A549 (cell line): Measurements from ENCODE around the gene UBXN2A. TPM values are rescaled to one million over a fixed set of nuclear protein-coding genes. Genes with fewer than 3 reads are reported as not detected.

Experiments used
- ATAC-seq, 2 experiments: fragments of 200-7000 bp in 1 of 2; fragments of >200 bp in 1 of 2; cut with Nextera tagmentation in 1 of 2; cut with Tn5 transposase in 1 of 2; 3 replicates each; pipeline versions ENCODE4 v1.8.0 to v1.9.1; 2018 to 2020; ENCODE audit warnings: mild to moderate bottlenecking in 1 of 2, moderate library complexity in 1 of 2
- CTCF ChIA-PET: fragments of 300-600 bp; sonication (Branson Sonifier 250); formaldehyde crosslinking; extraction: SDS; loops from one replicate; lab custom pipeline; 2021; ENCODE audit warnings: antibody characterized with exemption, inconsistent platforms; lab: Yijun Ruan, JAX
- POLR2A ChIA-PET: fragments of 350-600 bp; formaldehyde crosslinking; extraction: SDS; loops from one replicate; lab custom pipeline; 2021; ENCODE audit warnings: antibody characterized with exemption, inconsistent platforms; lab: Yijun Ruan, JAX
- DNase-seq, 2 experiments: peaks; one replicate each; pipeline versions ENCODE4 v3.0.0 to v3.0.0-alpha.2; 2011 to 2016; ENCODE audit warnings: low read depth in 1 of 2, low spot score in 1 of 2
- FAIRE-seq: peaks from 2 replicates; lab custom pipeline; 2011; peaks lifted over from hg19 to GRCh38; lab: Jason Lieb, UNC
- H3K27ac ChIP-seq, 2 experiments: fragments of >200 bp; sonication (Bioruptor Twin); formaldehyde crosslinking; 3 replicates each; pipeline ENCODE4 v1.5.1; 2016 to 2017
- H3K4me1 ChIP-seq: fragments of >200 bp; sonication (Bioruptor Twin); formaldehyde crosslinking; 3 replicates; pipeline ENCODE4 v1.6.1; 2016
- H3K4me2 ChIP-seq: fragments of >200 bp; sonication (Bioruptor Twin); formaldehyde crosslinking; 3 replicates; pipeline ENCODE4 v1.6.1; 2016
- H3K4me3 ChIP-seq: fragments of >200 bp; sonication (Bioruptor Twin); formaldehyde crosslinking; 3 replicates; pipeline ENCODE4 v1.5.1; 2016
- H3K9me3 ChIP-seq: fragments of >200 bp; sonication (Bioruptor Twin); formaldehyde crosslinking; 3 replicates; pipeline ENCODE4 v1.6.1; 2016
- CEBPB ChIP-seq, 2 experiments: fragments of >200 bp in 1 of 2; sonication (Bioruptor Twin) in 1 of 2; formaldehyde crosslinking in 1 of 2; IDR thresholded peaks; 2 replicates each; pipeline ENCODE4 v1.6.1; 2012 to 2016
- CHD4 ChIP-seq: fragments of 200-600 bp; sonication (generic); IDR thresholded peaks from 2 replicates; pipeline ENCODE4 v1.6.1; 2016; ENCODE audit warnings: antibody characterized with exemption, mild to moderate bottlenecking, borderline replicate concordance
- EHMT2 ChIP-seq: fragments of 200-600 bp; sonication (generic); IDR thresholded peaks from 2 replicates; pipeline ENCODE4 v1.6.1; 2016; ENCODE audit warnings: antibody characterized with exemption, low read depth, mild to moderate bottlenecking, moderate library complexity
- FOSB ChIP-seq: fragments of 250-450 bp; sonication (Bioruptor Pico); IDR thresholded peaks from 2 replicates; pipeline ENCODE4 v1.5.0; 2020; ENCODE audit warnings: mild to moderate bottlenecking, moderate library complexity
- GATA3 ChIP-seq: IDR thresholded peaks from 2 replicates; pipeline ENCODE4 v1.6.1; 2012; ENCODE audit warnings: borderline replicate concordance
- HEYL ChIP-seq: fragments of 250-450 bp; sonication (Bioruptor Pico); IDR thresholded peaks from 2 replicates; pipeline ENCODE4 v1.8.0; 2021; ENCODE audit warnings: mild to moderate bottlenecking, moderate library complexity
- JUN ChIP-seq, 2 experiments: fragments of >200 bp; sonication (Bioruptor Twin); formaldehyde crosslinking; IDR thresholded peaks; 2 replicates in 1 of 2; 3 replicates in 1 of 2; pipeline ENCODE4 v1.6.1; 2016 to 2017
- KDM1A ChIP-seq: fragments of 200-600 bp; sonication (generic); IDR thresholded peaks from 2 replicates; pipeline ENCODE4 v1.6.1; 2016; ENCODE audit warnings: low read depth, mild to moderate bottlenecking
- MAFK ChIP-seq: fragments of 450-650 bp; IDR thresholded peaks from 2 replicates; pipeline ENCODE4 v1.6.1; 2014; ENCODE audit not compliant: partially characterized antibody
- MAZ ChIP-seq: fragments of 150-350 bp; IDR thresholded peaks from 2 replicates; pipeline ENCODE4 v1.6.1; 2014; ENCODE audit warnings: antibody characterized with exemption, low read depth, low read length, borderline replicate concordance
- MYC ChIP-seq: IDR thresholded peaks from 2 replicates; pipeline ENCODE4 v1.6.1; 2012; ENCODE audit warnings: mild to moderate bottlenecking, inconsistent platforms, low read length, improper control_type of control experiment, borderline replicate concordance
- NPAS2 ChIP-seq: fragments of 250-450 bp; sonication (Bioruptor Pico); IDR thresholded peaks from 2 replicates; pipeline ENCODE4 v1.8.0; 2022; ENCODE audit warnings: mild to moderate bottlenecking, moderate library complexity, borderline replicate concordance
- PBX3 ChIP-seq: IDR thresholded peaks from 2 replicates; pipeline ENCODE4 v1.6.1; 2012
- POLR2A ChIP-seq: IDR thresholded peaks from 2 replicates; pipeline ENCODE4 v1.6.1; 2012; ENCODE audit warnings: mild to moderate bottlenecking, low read length
- RAD21 ChIP-seq, 2 experiments: fragments of >200 bp in 1 of 2; sonication (Bioruptor Twin) in 1 of 2; formaldehyde crosslinking in 1 of 2; IDR thresholded peaks in 1 of 2; conservative IDR thresholded peaks in 1 of 2; 2 replicates in 1 of 2; 3 replicates in 1 of 2; pipeline ENCODE4 v1.6.1; 2012 to 2018; ENCODE audit warnings: inconsistent platforms in 1 of 2
- RARB ChIP-seq: fragments of 250-450 bp; sonication (Bioruptor Pico); IDR thresholded peaks from 2 replicates; pipeline ENCODE4 v1.8.0; 2021; ENCODE audit warnings: mild to moderate bottlenecking, moderate library complexity
- RFX5 ChIP-seq: fragments of 450-650 bp; IDR thresholded peaks from 2 replicates; pipeline ENCODE4 v1.7.1; 2014; ENCODE audit warnings: antibody characterized with exemption, mild to moderate bottlenecking, moderate library complexity
- RNF2 ChIP-seq: fragments of 200-600 bp; sonication (generic); IDR thresholded peaks from 2 replicates; pipeline ENCODE4 v1.6.1; 2016; ENCODE audit warnings: low read depth, mild to moderate bottlenecking, antibody characterized with exemption, moderate library complexity, borderline replicate concordance
- SREBF2 ChIP-seq: fragments of 450-650 bp; IDR thresholded peaks from 2 replicates; pipeline ENCODE4 v1.6.1; 2014; ENCODE audit warnings: mild to moderate bottlenecking, moderate library complexity
- WGBS: methylation state at CpG from one replicate; pipeline ENCODE4 v1.1.6; 2017; ENCODE audit errors: missing lambda C conversion rate; 5-methylcytosine and 5-hydroxymethylcytosine counted together
- polyA plus RNA-seq, 4 experiments: library from polyadenylated mRNA; depleted of rRNA in 3 of 4; stranded (reverse); fragments of >200 nt; fragmentation: RNase III in 1 of 4; extraction: RNeasy Plus Mini Kit Qiagen cat#74134 plus additional on column Dnase treatment in 1 of 4; gene quantifications; 2 replicates in 3 of 4; 3 replicates in 1 of 4; pipeline ENCODE4 v1.2.3, GENCODE V29; 2011 to 2017
- TF ChIP-seq, protein P1 (sequence below): fragments of 250-450 bp; sonication (Bioruptor Pico); IDR thresholded peaks from 2 replicates; pipeline ENCODE4 v1.5.0; 2020; ENCODE audit warnings: low read depth, mild to moderate bottlenecking, moderate library complexity
- TF ChIP-seq, protein P2 (sequence below): fragments of >200 bp; sonication (Bioruptor Twin); formaldehyde crosslinking; IDR thresholded peaks from 3 replicates; pipeline ENCODE4 v1.5.1; 2016

The UBXN2A gene
- polyA plus RNA-seq, 2 of the 4 experiments (the other 2 are of a cell fraction): 13.7 to 25.4 TPM

DNA sequence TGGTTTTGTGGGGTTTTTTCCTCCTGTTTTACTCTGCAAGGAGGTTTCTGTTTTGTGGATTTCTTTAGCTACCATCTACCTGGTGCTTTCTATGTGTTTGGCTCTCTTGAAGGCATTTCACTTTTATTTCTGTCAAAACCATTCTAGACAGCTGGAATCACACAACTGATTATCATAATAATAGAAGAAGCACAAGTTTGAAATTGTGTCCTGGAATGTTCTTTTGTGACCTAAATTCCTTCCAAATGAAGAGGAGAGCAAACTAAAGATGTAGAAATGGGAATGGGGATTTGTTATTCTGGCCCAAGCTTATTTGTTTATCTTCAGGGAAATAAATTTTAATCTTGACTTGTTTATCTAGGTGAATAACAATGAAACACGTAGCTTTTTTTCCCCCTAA lies 52.7 kb downstream of the UBXN2A start:
- POLR2A ChIA-PET: interaction anchor here (0.6 kb wide), 1 partner anchor 10 kb away, joined by 7 read pairs; no protein-coding TSS in a partner anchor
- Histone ChIP-seq H3K4me1 (peaks cover 17% of the 10 kb centered on the region), H3K9me3 (no peaks in the 10 kb centered on the region), H3K4me3 (no peak overlapping the region), H3K4me2 (peak overlapping the region; percentile 57), H3K27ac (peak overlapping the region in 1 of 2 experiments; percentile 33; a peak in 1 of 6 replicates)
- WGBS: 4% methylated on average over 1 of the region's 1 CpG
- TF ChIP-seq FOSB (CRISPR knock-in tag): no peak
- CTCF ChIA-PET: no interaction called here
- no peak for FAIRE-seq
- DNase-seq: no peak
- no peak for ATAC-seq

GRCh38 chr2:23993736-23994269 lies 53.5 kb downstream of the UBXN2A start:
- 92% methylated on average over 8 of the region's 8 CpGs for WGBS
- FAIRE-seq (no peak), DNase-seq (no peak), ATAC-seq (peak in 1 of 2 experiments; percentile 19; a peak in 1 of 6 replicates)
- TF ChIP-seq RFX5: no peak
- TF ChIP-seq MAFK: peak; percentile 1
- no peak for TF ChIP-seq JUN (IDR thresholded peaks at IDR 0.05)
- no peak for TF ChIP-seq CEBPB (IDR thresholded peaks at IDR 0.05)
- H3K27ac ChIP-seq: no peak overlapping the region; a peak in 1 of 6 replicates
- CTCF ChIA-PET: interaction anchor here (0.6 to 0.8 kb wide), 2 partner anchors 76 to 91 kb away, joined by 3 to 4 read pairs; partner anchors contain the start of gene TP53I3
- no peak overlapping the region for H3K4me3 ChIP-seq
- POLR2A ChIA-PET: no interaction called here
- H3K4me1 ChIP-seq: peaks cover 17% of the 10 kb centered on the region
- H3K4me2 ChIP-seq: peak overlapping the region; percentile 57
- no peaks in the 10 kb centered on the region for H3K9me3 ChIP-seq

GRCh38 chr2:23994567-23994966 lies 54.3 kb downstream of the UBXN2A start:
- Histone ChIP-seq H3K4me1 (peaks cover 17% of the 10 kb centered on the region), H3K4me2 (no peak overlapping the region), H3K4me3 (no peak overlapping the region)
- POLR2A ChIA-PET: no interaction called here
- TF ChIP-seq PBX3 (no peak), GATA3 (no peak), RARB (CRISPR knock-in tag) (no peak), CEBPB (IDR thresholded peaks at IDR 0.05) (no peak), HEYL (CRISPR knock-in tag) (no peak), MAZ (no peak), KDM1A (no peak), MYC (no peak), POLR2A (no peak), EHMT2 (no peak), CHD4 (no peak), SREBF2 (no peak), RFX5 (no peak), NPAS2 (no peak), RAD21 (conservative IDR thresholded peaks at IDR 0.05 in 1 of 2, IDR thresholded peaks at IDR 0.05 in 1 of 2) (no peak), RNF2 (no peak), JUN (IDR thresholded peaks at IDR 0.05) (no peak)
- TF ChIP-seq, protein P1, sequence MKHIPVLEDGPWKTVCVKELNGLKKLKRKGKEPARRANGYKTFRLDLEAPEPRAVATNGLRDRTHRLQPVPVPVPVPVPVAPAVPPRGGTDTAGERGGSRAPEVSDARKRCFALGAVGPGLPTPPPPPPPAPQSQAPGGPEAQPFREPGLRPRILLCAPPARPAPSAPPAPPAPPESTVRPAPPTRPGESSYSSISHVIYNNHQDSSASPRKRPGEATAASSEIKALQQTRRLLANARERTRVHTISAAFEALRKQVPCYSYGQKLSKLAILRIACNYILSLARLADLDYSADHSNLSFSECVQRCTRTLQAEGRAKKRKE (CRISPR knock-in tag): no peak
- TF ChIP-seq, protein P2, sequence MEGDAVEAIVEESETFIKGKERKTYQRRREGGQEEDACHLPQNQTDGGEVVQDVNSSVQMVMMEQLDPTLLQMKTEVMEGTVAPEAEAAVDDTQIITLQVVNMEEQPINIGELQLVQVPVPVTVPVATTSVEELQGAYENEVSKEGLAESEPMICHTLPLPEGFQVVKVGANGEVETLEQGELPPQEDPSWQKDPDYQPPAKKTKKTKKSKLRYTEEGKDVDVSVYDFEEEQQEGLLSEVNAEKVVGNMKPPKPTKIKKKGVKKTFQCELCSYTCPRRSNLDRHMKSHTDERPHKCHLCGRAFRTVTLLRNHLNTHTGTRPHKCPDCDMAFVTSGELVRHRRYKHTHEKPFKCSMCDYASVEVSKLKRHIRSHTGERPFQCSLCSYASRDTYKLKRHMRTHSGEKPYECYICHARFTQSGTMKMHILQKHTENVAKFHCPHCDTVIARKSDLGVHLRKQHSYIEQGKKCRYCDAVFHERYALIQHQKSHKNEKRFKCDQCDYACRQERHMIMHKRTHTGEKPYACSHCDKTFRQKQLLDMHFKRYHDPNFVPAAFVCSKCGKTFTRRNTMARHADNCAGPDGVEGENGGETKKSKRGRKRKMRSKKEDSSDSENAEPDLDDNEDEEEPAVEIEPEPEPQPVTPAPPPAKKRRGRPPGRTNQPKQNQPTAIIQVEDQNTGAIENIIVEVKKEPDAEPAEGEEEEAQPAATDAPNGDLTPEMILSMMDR: no peak
- TF ChIP-seq, all 56 proteins: peak for 0
- H3K9me3 ChIP-seq: no peaks in the 10 kb centered on the region
- no peak overlapping the region for H3K27ac ChIP-seq
- no peak for FAIRE-seq
- CTCF ChIA-PET: interaction anchor here (0.6 to 1.5 kb wide), 3 partner anchors 20 to 90 kb away, joined by 3 to 4 read pairs (median 3); partner anchors contain the start of gene TP53I3
- WGBS: 25% methylated on average over 1 of the region's 1 CpG
- DNase-seq: no peak
- no peak for ATAC-seq
